GM21619 (cell line): ENCODE data around the gene FADD.

Experiments
- ATAC-seq: cut with Tn5 transposase; IDR thresholded peaks from one replicate; pipeline ENCODE4 v1.9.1; 2021; ENCODE audit not compliant: unreplicated experiment

FADD gene

DNA sequence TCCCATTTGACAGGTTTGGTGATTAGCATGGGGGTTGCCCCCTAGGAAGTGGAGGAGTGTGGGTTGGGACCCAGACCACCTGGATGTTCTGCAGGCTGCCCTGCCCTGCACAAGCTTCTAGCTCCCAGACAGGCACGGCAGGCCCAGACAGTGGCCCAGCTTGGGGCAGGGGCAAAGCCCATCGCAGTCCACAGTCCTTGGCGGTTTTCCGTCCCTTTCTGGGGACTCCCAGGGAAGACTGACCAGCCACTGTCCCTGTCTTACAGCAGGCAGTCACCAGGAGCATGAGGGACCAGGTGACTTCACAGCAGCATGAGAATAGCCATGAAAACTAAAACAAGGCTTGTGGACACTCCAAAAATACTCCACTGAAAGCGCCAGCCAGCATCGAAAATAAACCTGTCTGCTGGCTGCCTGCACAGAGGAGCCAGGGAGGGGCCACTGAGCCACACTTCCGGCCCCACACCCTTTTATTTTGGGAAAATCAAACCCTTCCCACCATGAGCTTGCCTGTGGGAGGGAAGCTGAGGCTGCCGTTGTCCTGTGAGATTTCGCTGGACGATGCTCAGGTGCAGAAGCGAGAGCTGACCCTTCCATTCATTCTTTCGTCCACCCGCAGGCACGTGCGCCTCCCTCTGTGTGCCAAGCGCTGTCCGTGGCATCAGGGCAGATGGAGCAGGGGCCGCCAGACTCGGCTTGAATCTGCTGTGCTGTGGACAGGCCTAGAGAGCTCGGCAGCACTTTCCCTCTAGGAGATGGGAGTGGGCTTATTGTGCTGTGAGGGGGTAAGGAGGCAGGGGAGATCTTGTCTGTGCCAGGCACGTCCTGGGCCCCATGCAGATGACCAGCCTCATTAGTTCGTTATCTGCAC, 28.0 kb downstream of the FADD start:
- no peak for ATAC-seq

DNA sequence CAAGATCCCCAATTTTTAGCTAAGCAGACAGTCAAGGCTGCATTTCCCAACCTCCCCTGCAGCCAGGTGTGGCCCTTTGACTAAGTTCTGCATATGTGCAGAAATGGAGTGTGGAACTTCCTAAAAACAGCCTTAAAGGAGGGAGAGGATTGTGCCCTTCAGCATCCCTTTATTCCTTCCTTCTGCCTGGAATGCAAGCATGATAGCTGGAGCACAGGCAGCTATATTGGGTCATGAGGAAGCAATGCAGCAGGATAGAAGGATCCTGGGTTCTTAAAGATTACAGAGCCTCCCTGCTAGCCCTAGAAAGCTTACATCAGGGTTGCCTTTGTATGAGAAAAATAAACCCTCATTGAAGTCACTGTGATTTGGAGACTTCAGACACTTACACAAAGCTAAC, 29.9 kb downstream of the FADD start:
- no peak for ATAC-seq

DNA sequence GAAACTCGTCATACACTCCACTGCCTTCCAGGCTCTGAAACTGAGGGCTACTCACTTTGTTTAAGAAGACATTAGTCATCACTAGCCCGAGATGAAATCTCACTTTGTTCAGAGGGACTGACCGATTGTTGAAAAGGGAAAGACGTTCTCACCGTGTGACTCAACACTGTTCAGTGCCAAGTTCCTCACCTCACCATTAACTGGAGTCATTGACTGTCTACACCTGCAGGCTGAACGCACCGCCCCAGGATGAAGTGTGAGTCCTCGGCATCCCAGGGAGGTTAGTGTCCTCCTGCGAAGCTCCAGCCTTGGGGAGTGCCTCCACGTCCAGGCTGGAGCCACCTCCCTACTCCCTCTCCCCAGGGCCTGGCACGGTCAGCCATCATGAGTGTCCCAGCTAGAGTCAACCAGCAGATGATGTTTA, 30.4 kb downstream of the FADD start:
- peak; percentile 42 for ATAC-seq

DNA sequence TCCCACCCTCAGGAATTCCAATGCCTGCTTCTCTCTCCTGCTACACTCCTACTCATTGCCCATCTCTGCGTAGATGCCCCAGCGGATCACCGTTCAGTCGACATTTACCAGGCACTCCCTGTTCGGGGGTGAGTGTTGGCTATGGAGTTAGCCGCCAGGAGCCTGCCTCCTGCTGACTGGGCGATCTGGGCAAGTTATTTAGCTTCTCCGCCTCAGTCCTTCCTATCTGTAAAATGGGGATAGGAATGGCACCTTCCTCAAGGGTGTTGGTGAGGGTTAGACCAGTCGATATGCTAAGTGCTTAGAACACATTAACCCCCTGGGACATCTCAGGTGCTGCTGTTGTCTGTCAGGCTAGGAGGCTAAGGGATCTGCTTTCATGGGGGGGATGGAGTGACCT, 30.9 kb downstream of the FADD start:
- no peak for ATAC-seq

DNA sequence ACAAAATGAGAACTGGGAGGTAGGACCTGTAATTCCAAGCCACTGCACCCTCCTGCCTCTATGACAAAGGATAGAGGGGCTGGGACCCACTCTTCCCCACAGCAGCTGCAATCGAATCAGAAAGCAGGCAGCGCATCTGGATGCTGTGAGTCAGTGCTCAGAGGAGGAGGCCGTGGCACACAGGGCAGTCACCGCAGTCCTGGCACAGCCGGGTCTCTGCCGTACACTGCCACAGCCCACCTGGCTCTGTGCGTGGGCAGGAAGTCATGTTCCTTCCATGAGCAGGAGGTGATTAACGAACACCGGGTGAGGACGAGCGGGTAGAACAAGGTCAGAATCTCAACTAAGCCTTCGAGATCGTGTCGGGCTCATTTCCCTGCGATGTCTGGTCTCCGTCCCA, 37.2 kb downstream of the FADD start:
- no peak for ATAC-seq

DNA sequence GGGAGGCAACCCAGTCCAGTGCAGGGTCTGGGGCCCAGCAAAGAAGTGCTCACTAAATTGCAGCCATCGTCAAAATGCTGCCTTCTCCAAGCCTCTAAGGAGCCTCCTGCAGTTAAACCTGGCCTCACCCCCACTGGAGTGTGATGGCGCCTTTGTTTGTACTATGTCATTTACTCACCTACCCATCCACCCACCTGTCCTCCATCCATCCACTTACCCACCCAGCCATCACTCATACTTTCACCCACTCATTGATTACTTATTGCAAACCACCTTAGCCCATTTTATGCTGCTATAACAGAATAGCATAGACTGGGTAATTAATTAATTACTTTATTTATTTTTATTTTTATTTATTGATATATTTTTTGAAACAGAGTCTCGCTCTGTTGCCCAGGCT, 38.6 kb downstream of the FADD start:
- no peak for ATAC-seq

DNA sequence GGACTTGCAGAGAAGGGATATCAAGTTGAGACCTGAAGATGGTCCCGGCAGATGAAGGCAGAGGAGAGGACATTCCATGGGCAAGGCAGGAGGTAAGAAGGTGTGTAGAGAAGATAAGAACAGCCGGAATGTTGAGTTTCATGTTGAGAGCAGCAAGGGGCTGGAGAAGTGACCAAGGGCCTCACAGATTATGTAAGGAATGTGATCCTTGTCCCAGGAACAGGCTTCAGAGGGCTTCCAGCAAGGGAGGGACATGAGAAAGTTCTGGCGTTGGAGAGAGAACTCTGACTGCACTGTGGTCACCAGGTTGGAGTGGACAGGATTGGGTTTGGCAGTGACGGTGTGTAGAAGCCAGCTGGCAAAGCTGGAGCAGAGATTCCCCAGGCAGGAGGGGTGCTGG, 39.8 kb downstream of the FADD start:
- ATAC-seq = no peak

DNA sequence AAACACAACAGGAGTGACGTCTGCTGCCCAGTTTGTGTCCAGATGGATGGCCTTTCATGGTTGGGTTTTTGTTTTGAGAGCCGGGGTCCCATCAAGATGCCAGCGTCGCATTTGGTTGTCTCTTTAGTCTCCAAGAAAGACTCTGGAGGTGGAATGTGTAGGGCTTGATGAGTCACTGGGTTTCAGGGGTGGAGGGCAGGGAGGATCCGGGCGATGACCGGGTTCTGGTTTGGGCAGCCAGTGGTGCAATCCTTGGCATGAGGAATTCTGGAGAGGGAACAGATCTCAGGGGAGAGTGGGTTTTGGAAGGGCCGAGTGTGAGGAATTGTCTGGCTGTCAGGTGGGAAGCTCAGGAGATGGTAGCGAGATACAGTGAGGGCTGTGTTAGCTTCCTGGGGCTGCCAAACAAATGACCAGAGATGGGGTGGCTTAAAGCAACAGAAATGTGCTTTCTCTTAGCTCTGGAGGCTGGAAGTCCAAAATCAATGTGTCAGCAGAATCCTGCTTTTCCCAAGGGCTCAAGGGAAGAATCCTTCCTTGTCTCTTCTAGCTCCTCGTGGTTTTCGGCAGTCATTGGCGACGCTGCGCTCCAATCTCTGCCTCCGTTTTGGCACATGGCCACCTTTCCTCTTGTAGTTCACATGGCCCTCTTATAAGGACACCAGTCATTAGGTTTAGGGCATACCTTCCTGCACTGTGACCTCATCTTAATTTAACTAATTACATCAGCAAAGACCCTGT, 41.0 kb downstream of the FADD start:
- ATAC-seq = no peak

DNA sequence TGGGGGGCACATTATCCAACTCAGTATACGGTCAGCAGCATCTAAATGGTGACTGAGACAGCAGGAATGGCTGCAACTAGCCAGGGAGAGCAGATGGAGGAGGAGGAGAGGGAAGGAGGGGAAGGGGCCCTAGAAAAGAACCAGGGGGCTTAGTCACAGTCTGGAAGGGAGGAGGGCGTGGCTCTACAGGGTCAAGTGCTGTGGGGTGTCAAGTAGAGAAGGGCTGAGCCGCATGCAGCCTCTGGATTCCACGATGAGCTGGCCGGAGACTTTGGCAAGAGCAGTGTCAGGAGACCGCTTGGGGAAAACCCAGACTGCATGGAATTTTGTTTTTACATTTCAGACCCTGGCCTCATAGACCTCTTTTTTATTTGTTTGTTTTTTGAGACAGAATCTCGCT, 41.6 kb downstream of the FADD start:
- ATAC-seq = no peak

DNA sequence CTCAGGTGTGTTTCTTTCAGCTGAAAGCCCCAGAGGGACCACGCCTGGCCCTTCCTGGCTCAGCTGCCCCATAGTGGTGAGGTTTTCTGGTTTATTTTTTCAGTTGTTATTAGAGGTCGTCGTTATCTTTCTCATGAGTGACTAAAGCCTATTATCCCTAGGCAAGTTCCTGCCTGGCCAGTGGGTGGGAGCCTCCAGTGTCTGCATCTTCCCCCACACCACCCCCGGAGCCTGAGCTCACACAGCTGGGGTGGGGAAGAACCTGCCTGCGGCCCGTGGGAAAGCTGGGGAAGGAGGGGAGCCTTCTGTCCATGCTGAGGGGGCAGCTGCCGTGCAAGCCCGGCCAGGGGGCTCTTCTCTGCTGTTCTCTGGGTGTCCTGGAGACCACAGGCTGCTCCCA, 43.1 kb downstream of the FADD start:
- ATAC-seq = no peak

DNA sequence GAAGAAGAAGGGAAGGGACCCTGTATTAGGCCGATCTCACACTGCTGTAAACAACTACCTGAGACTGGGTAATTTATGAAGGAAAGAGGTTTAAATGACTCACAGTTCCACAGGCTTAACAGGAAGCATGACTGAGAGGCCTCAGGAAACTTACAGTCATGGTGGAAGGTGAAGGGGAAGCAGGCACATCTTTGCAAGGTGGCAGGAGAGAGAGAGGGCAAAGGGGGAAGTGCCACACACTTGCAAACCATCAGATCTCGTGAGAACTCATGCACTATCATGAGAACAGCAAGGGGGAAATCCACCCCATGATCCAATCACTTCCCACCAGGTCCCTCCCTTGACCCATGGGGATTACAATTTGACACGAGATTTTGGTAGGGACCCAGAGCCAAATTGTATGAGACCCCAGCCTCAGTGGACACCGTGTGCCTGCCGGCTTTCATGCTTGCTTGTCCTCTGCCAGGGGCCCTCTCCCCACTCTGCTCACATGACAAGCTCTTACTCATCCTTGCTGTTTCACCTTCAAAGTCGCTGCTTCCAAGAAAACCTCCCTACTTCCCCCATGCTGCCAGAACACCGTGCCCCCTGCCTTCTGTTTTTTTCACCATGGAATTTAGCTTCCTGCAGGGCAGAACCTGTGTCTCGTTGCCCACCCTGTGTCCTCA, 44.1 kb downstream of the FADD start:
- ATAC-seq = no peak

DNA sequence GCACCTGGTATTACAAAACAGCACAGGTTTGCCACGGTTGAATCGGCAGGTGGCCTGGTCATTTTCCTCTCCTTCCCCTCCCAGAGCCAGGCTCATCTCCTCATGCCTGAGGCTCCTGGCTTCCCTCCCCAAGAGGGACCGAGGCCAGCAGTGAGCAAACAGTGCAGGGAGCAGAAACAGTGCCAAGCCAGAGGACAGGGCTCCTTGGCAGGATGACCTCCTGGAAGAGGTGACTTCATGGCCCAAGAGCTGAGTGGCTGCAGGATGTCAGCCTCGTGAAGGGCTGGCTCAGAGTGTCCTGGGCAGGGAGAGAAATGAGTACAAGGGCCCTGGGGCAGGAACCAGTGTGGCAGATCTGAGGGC, 44.6 kb downstream of the FADD start:
- ATAC-seq = no peak

DNA sequence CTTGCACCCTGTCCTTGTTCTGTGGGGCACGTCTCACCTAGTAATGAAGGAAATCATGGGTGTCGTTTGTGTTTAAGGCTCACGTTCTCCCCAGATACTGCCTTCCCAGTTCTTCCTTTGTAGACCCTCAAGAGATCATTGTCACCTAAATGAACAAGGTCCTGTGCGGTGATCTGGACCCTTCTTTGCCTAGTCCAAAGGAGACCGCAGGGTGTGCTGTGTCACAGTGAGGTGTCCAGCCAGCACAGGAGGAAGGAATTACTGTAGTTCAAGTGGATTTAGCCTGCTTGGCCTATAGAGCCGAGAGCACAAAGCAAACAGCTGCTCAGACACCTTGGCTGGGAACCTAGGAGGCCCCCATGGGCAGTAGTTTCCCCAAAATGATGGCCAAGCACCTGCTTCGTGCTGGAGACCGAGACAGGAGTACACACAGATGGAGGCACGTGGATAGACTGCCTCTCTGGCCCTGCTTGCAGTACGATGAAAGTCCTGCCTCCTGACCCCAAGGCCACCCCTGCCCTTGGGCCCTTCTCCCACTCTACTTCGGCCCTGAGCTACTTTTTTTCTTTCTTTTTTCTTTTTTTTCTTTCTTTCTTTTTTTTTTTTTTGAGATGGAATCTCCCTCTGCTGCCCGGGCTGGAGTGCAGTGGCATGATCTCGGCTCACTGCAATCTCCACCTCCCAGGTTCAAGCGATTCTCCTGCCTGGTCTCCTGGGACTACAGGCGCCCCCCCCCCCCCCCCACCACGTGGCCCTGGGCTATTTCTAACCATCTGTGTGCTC, 48.0 kb downstream of the FADD start:
- ATAC-seq = no peak

DNA sequence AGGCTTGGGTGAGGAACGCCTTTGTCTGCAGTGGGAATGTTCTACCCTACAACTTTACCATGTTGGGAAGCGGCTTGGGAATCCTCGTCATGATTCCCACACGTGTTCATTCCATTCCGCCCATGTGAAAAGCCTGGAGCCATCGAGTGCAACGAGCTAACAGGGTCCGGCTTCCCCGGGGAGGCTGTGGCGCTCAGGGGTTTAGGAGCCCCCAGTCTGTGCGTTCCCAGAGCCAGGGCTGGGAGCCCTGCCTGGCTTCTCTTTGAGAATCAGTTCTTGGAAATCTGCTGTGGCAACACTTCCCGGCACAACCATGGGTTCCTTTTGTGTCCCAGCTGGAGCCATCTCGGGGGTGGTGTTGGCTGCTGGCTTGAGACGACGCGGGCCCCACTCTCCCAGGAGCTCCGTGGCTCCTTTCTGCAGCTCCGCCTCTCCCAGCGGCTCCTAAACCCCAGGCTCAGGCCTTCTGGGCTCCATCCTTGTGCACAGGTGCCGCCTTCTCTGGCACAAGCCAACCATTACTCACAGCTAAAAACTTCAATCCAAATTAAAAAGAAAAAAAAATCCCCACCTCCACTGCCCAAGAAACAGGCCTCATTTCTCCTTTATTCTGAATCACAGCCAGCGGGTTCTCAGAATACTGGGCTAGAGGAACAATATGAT, 48.7 kb downstream of the FADD start:
- no peak for ATAC-seq

DNA sequence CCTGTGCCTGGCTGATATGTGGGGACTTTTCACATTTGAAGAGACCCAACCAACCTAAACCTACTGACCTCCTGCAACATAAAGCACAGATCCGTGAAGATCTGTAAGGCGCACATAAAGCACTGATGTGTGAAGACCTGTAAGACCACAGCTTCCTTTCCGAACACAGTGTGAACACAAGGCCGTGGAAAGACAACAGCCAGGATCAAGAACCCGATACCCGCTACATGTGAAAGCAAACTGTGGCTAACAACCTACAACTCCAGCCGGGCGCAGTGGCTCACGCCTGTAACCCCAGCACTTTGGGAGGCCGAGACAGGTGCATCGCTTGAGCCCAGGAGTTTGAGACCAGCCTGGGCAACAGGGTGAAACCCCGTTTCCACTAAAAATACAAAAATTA, 49.7 kb downstream of the FADD start:
- ATAC-seq = peak; percentile 65

DNA sequence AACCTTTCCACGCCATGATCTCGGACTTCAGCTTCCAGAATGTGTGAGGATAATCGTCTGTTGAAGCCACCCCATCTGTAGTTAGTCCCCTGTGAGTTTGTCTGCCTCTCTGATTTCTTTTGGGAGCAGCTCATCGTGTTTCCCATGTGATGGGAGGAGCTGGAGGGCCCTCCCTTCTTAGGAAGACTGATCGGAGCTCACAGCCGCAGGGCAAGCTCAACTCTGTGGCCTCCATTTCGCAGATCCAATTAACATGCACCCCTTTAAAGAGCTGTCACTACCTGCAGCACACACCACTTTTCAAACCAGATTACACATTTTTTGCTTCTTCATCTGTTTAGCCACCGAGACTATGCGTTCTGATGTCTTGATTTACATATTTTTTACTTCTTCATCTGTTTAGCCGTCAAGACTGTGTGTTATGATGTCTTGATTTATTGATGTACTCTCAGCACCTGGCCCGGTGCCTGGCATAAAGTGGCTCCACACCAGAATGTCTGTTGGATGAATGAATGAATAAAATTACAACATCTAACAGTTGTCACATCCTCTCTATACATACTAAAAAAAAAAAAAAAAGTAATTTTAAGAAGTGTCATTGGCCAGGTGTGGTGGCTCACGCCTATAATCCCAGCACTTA, 52.5 kb downstream of the FADD start:
- ATAC-seq = no peak
